WTC11 (cell line): ENCODE measurements around the gene ENAH. TPM values are rescaled to one million over a fixed set of nuclear protein-coding genes. Genes with fewer than 3 reads are reported as not detected.

Experiments
- ATAC-seq: fragments of 200-7000 bp; cut with Tn5 transposase; 2 replicates; pipeline ENCODE4 v1.10.0; 2021; ENCODE audit warnings: mild to moderate bottlenecking, moderate library complexity
- CTCF ChIA-PET: fragments of 300-600 bp; sonication (Branson Sonifier 250); formaldehyde crosslinking; loops from one replicate; lab custom pipeline; 2021; ENCODE audit warnings: antibody characterized with exemption; lab: Charles Lee
- POLR2A ChIA-PET: fragments of 350-600 bp; sonication (Branson Sonifier 250); formaldehyde crosslinking; loops from one replicate; lab custom pipeline; 2021; ENCODE audit warnings: antibody characterized with exemption; lab: Charles Lee
- DNase-seq: peaks from one replicate; pipeline ENCODE4 v3.0.0; 2021; ENCODE audit warnings: low spot score
- H3K27ac Mint-ChIP-seq: 2 replicates; pipeline ENCODE4 v1.8.0; 2021; ENCODE audit warnings: mixed read lengths
- H3K27me3 Mint-ChIP-seq: 2 replicates; pipeline ENCODE4 v1.8.0; 2021; ENCODE audit warnings: low read depth, mild to moderate bottlenecking, moderate library complexity, mixed read lengths
- H3K36me3 Mint-ChIP-seq: 2 replicates; pipeline ENCODE4 v1.8.0; 2021; ENCODE audit warnings: mixed read lengths
- H3K4me1 Mint-ChIP-seq: 2 replicates; pipeline ENCODE4 v1.8.0; 2022; ENCODE audit warnings: mixed read lengths
- H3K4me3 Mint-ChIP-seq: 2 replicates; pipeline ENCODE4 v1.8.0; 2021; ENCODE audit warnings: mild to moderate bottlenecking, moderate library complexity, mixed read lengths
- H3K9me3 Mint-ChIP-seq: 2 replicates; pipeline ENCODE4 v1.8.0; 2021; ENCODE audit warnings: mixed read lengths
- ATF1 ChIP-seq: sonication (generic); formaldehyde crosslinking; IDR thresholded peaks from 2 replicates; pipeline ENCODE4 v1.8.1; 2023; ENCODE audit warnings: mild to moderate bottlenecking, moderate library complexity, missing genetic modification reagents
- CREB1 ChIP-seq: sonication (generic); formaldehyde crosslinking; IDR thresholded peaks from 2 replicates; pipeline ENCODE4 v1.8.0; 2023; ENCODE audit warnings: mild to moderate bottlenecking, missing genetic modification reagents
- CREM ChIP-seq: sonication (generic); formaldehyde crosslinking; IDR thresholded peaks from 2 replicates; pipeline ENCODE4 v1.8.1; 2022; ENCODE audit warnings: mild to moderate bottlenecking, missing genetic modification reagents, moderate library complexity
- EMX1 ChIP-seq: fragments of 250-450 bp; sonication (Bioruptor Pico); IDR thresholded peaks from 2 replicates; pipeline ENCODE4 v1.8.0; 2021; ENCODE audit warnings: mild to moderate bottlenecking
- ESRRA ChIP-seq: sonication (generic); formaldehyde crosslinking; IDR thresholded peaks from 2 replicates; pipeline ENCODE4 v1.8.1; 2022; ENCODE audit warnings: mild to moderate bottlenecking, missing genetic modification reagents, borderline replicate concordance
- FOXP1 ChIP-seq: sonication (generic); formaldehyde crosslinking; IDR thresholded peaks from 2 replicates; pipeline ENCODE4 v1.8.0; 2022; ENCODE audit warnings: missing genetic modification reagents, mild to moderate bottlenecking, moderate library complexity, borderline replicate concordance
- GTF2I ChIP-seq: fragments of 250-450 bp; sonication (Bioruptor Pico); conservative IDR thresholded peaks from 2 replicates; pipeline ENCODE4 v1.4.0; 2021; ENCODE audit warnings: mild to moderate bottlenecking
- JAZF1 ChIP-seq: fragments of 250-450 bp; sonication (Bioruptor Pico); IDR thresholded peaks from 2 replicates; pipeline ENCODE4 v1.9.0; 2021; ENCODE audit warnings: moderate library complexity, mild to moderate bottlenecking, inconsistent platforms
- MXD4 ChIP-seq: fragments of 250-450 bp; sonication (Bioruptor Pico); IDR thresholded peaks from 2 replicates; pipeline ENCODE4 v1.8.0; 2021; ENCODE audit warnings: mild to moderate bottlenecking, moderate library complexity, borderline replicate concordance
- MYBL2 ChIP-seq: sonication (generic); formaldehyde crosslinking; IDR thresholded peaks from 2 replicates; pipeline ENCODE4 v1.8.1; 2023; ENCODE audit warnings: mild to moderate bottlenecking, moderate library complexity, missing genetic modification reagents
- NFE2L1 ChIP-seq: sonication (generic); formaldehyde crosslinking; IDR thresholded peaks from 2 replicates; pipeline ENCODE4 v1.8.1; 2023; ENCODE audit warnings: missing genetic modification reagents
- PRRX2 ChIP-seq: fragments of 250-450 bp; sonication (Bioruptor Pico); IDR thresholded peaks from 2 replicates; pipeline ENCODE4 v1.8.0; 2021; ENCODE audit warnings: mild to moderate bottlenecking
- SMAD4 ChIP-seq: sonication (generic); formaldehyde crosslinking; IDR thresholded peaks from 2 replicates; pipeline ENCODE4 v1.8.0; 2022; ENCODE audit warnings: mild to moderate bottlenecking, missing genetic modification reagents
- SOX15 ChIP-seq: fragments of 250-450 bp; sonication (Bioruptor Pico); IDR thresholded peaks from 2 replicates; pipeline ENCODE4 v1.9.0; 2021; ENCODE audit warnings: mild to moderate bottlenecking
- SP1 ChIP-seq: sonication (generic); formaldehyde crosslinking; conservative IDR thresholded peaks from 2 replicates; pipeline ENCODE4 v1.8.1; 2022; ENCODE audit warnings: missing genetic modification reagents
- TCF7 ChIP-seq: sonication (generic); formaldehyde crosslinking; IDR thresholded peaks from 2 replicates; pipeline ENCODE4 v1.8.0; 2022; ENCODE audit warnings: mild to moderate bottlenecking, low read depth, missing genetic modification reagents, moderate library complexity
- TEAD4 ChIP-seq: sonication (generic); formaldehyde crosslinking; IDR thresholded peaks from 2 replicates; pipeline ENCODE4 v1.8.0; 2022; ENCODE audit warnings: mild to moderate bottlenecking, missing genetic modification reagents
- ZNF263 ChIP-seq: sonication (generic); formaldehyde crosslinking; IDR thresholded peaks from 2 replicates; pipeline ENCODE4 v1.8.1; 2022; ENCODE audit warnings: low read depth, mild to moderate bottlenecking, moderate library complexity, missing genetic modification reagents
- ZNF317 ChIP-seq: sonication (generic); formaldehyde crosslinking; IDR thresholded peaks from 2 replicates; pipeline ENCODE4 v1.8.1; 2023; ENCODE audit warnings: low read depth, mild to moderate bottlenecking, moderate library complexity, missing genetic modification reagents, borderline replicate concordance
- ZNF671 ChIP-seq: fragments of 250-450 bp; sonication (Bioruptor Pico); IDR thresholded peaks from 2 replicates; pipeline ENCODE4 v1.8.0; 2021; ENCODE audit warnings: mild to moderate bottlenecking
- total RNA-seq: library from RNA; stranded (reverse); gene quantifications from 3 replicates; pipeline ENCODE4 v1.2.3, GENCODE V29; 2021
- TF ChIP-seq, protein P1 (sequence below): sonication (generic); formaldehyde crosslinking; IDR thresholded peaks from 2 replicates; pipeline ENCODE4 v1.8.0; 2023; ENCODE audit warnings: missing genetic modification reagents
- TF ChIP-seq, protein P2 (sequence below): sonication (generic); formaldehyde crosslinking; IDR thresholded peaks from 2 replicates; pipeline ENCODE4 v1.8.1; 2023; ENCODE audit warnings: mild to moderate bottlenecking, missing genetic modification reagents, moderate library complexity
- TF ChIP-seq, protein P3 (sequence below): sonication (generic); formaldehyde crosslinking; conservative IDR thresholded peaks from 2 replicates; pipeline ENCODE4 v1.8.1; 2023; ENCODE audit warnings: mild to moderate bottlenecking, low read depth, missing genetic modification reagents, moderate library complexity
- TF ChIP-seq, protein P4 (sequence below): fragments of 200-600 bp; IDR thresholded peaks from 2 replicates; pipeline ENCODE4 v1.8.0; 2022; ENCODE audit warnings: antibody characterized with exemption
- TF ChIP-seq, protein P5 (sequence below): fragments of 250-450 bp; sonication (Bioruptor Pico); IDR thresholded peaks from 2 replicates; pipeline ENCODE4 v1.9.0; 2021; ENCODE audit warnings: mild to moderate bottlenecking

The ENAH gene
- total RNA-seq, 1 experiment from 2014 or later, result 227 TPM

DNA sequence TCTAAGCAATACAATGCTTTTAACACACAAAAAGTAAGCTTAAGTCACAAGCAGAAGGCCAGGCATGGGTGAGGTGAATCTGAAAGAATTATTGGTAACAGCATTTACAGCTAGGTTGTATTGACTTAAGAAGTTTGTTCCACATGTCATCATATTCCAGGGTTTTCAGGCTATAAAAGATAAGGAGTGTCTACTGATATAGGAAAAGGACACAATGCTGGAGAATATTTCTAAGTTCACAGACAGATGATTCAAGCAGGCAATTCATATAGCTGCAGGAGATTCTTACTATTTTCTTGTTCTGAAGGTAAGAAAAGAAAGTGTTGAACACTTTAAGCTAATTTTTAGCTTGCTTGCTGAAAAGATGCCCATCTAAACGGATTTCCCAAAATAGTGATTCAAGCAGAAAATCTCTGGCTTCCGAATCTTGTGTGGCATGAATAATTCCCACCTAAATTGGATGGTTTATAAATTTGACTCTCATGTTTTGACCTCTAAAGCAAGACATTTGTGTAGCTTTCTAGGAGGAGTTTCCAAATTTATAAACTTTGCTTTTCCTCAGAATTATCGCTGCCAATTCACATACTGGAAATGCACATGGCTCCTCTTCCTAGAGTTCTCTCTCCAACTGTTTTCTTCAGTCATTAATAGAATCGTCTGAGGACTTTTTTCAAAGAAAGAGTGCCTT, 129.5 kb downstream of the ENAH start (continued):
- TF ChIP-seq NFE2L1 (CRISPR knock-in tag) (no peak), MYBL2 (CRISPR knock-in tag) (no peak), TEAD4 (no peak), TCF7 (CRISPR knock-in tag) (no peak)
- TF ChIP-seq, protein P1, sequence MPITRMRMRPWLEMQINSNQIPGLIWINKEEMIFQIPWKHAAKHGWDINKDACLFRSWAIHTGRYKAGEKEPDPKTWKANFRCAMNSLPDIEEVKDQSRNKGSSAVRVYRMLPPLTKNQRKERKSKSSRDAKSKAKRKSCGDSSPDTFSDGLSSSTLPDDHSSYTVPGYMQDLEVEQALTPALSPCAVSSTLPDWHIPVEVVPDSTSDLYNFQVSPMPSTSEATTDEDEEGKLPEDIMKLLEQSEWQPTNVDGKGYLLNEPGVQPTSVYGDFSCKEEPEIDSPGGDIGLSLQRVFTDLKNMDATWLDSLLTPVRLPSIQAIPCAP, result no peak
- TF ChIP-seq, protein P2, sequence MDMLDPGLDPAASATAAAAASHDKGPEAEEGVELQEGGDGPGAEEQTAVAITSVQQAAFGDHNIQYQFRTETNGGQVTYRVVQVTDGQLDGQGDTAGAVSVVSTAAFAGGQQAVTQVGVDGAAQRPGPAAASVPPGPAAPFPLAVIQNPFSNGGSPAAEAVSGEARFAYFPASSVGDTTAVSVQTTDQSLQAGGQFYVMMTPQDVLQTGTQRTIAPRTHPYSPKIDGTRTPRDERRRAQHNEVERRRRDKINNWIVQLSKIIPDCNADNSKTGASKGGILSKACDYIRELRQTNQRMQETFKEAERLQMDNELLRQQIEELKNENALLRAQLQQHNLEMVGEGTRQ (CRISPR knock-in tag), result no peak

DNA sequence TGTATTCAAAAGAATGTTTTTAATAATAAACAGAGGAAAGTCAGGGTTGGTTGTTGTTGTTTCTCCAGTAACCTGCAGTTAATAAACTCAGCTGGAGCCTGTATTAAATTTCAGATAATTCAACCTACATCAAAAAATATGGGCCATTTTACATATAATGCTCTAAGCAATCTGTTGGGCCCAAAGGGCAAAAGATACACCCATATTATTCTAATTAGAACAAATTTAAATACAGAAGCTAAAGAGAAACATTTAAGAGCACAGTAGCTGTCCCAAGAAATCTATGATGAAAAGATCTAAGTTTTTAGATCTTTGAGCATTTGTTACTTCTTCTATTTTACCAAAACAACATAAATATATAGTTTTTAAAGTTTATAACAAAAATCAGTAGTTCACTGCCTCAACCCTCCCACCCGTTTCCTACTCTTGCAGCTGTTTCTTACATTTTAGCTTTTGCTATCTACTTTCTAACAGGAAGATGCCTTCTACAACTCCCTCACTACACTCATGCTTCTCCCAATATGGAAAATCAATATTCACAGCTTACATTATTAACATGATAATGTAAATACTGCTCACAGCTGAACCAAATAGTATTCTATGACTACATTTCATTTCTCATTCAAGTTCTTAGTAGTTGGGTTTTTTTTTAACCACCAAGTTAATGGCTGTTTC, 130.2 kb downstream of the ENAH start:
- ChIA-PET POLR2A (interaction anchor here (0.6 to 1.6 kb wide), 3 partner anchors 130 to 471 kb away, joined by 3 read pairs; partner anchors contain the start of gene ENAH), CTCF (interaction anchor here (1.0 to 1.4 kb wide), 3 partner anchors 42 to 323 kb away, joined by 3 to 5 read pairs (median 4); no protein-coding TSS in a partner anchor)
- H3K4me1 Mint-ChIP-seq, result peaks cover 48% of the 10 kb centered on the region
- TF ChIP-seq, protein P3, sequence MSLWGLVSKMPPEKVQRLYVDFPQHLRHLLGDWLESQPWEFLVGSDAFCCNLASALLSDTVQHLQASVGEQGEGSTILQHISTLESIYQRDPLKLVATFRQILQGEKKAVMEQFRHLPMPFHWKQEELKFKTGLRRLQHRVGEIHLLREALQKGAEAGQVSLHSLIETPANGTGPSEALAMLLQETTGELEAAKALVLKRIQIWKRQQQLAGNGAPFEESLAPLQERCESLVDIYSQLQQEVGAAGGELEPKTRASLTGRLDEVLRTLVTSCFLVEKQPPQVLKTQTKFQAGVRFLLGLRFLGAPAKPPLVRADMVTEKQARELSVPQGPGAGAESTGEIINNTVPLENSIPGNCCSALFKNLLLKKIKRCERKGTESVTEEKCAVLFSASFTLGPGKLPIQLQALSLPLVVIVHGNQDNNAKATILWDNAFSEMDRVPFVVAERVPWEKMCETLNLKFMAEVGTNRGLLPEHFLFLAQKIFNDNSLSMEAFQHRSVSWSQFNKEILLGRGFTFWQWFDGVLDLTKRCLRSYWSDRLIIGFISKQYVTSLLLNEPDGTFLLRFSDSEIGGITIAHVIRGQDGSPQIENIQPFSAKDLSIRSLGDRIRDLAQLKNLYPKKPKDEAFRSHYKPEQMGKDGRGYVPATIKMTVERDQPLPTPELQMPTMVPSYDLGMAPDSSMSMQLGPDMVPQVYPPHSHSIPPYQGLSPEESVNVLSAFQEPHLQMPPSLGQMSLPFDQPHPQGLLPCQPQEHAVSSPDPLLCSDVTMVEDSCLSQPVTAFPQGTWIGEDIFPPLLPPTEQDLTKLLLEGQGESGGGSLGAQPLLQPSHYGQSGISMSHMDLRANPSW (CRISPR knock-in tag), result no peak
- no peak for TF ChIP-seq GTF2I (CRISPR knock-in tag)
- TF ChIP-seq MXD4, result no peak
- TF ChIP-seq ATF1 (CRISPR knock-in tag), result no peak
- TF ChIP-seq, protein P4, sequence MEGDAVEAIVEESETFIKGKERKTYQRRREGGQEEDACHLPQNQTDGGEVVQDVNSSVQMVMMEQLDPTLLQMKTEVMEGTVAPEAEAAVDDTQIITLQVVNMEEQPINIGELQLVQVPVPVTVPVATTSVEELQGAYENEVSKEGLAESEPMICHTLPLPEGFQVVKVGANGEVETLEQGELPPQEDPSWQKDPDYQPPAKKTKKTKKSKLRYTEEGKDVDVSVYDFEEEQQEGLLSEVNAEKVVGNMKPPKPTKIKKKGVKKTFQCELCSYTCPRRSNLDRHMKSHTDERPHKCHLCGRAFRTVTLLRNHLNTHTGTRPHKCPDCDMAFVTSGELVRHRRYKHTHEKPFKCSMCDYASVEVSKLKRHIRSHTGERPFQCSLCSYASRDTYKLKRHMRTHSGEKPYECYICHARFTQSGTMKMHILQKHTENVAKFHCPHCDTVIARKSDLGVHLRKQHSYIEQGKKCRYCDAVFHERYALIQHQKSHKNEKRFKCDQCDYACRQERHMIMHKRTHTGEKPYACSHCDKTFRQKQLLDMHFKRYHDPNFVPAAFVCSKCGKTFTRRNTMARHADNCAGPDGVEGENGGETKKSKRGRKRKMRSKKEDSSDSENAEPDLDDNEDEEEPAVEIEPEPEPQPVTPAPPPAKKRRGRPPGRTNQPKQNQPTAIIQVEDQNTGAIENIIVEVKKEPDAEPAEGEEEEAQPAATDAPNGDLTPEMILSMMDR, result no peak
- TF ChIP-seq, protein P1, result no peak
- no peak for TF ChIP-seq PRRX2
- TF ChIP-seq ZNF317 (CRISPR knock-in tag), result no peak
- TF ChIP-seq ZNF671 (CRISPR knock-in tag), result no peak
- no peak for TF ChIP-seq SP1 (CRISPR knock-in tag)
- no peak for TF ChIP-seq JAZF1
- no peak for TF ChIP-seq SMAD4 (CRISPR knock-in tag)
- no peak for TF ChIP-seq FOXP1 (CRISPR knock-in tag)
- no peak for TF ChIP-seq SOX15 (CRISPR knock-in tag)
- no peak for TF ChIP-seq ZNF263 (CRISPR knock-in tag)
- TF ChIP-seq ESRRA (CRISPR knock-in tag), result no peak
- TF ChIP-seq, protein P5, sequence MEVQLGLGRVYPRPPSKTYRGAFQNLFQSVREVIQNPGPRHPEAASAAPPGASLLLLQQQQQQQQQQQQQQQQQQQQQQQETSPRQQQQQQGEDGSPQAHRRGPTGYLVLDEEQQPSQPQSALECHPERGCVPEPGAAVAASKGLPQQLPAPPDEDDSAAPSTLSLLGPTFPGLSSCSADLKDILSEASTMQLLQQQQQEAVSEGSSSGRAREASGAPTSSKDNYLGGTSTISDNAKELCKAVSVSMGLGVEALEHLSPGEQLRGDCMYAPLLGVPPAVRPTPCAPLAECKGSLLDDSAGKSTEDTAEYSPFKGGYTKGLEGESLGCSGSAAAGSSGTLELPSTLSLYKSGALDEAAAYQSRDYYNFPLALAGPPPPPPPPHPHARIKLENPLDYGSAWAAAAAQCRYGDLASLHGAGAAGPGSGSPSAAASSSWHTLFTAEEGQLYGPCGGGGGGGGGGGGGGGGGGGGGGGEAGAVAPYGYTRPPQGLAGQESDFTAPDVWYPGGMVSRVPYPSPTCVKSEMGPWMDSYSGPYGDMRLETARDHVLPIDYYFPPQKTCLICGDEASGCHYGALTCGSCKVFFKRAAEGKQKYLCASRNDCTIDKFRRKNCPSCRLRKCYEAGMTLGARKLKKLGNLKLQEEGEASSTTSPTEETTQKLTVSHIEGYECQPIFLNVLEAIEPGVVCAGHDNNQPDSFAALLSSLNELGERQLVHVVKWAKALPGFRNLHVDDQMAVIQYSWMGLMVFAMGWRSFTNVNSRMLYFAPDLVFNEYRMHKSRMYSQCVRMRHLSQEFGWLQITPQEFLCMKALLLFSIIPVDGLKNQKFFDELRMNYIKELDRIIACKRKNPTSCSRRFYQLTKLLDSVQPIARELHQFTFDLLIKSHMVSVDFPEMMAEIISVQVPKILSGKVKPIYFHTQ, result no peak
- no peak for TF ChIP-seq CREB1
- no peak for TF ChIP-seq EMX1
- TF ChIP-seq CREM (CRISPR knock-in tag), result no peak
- peaks cover 5% of the 10 kb centered on the region; the same call in 1 of the 2 replicates for H3K9me3 Mint-ChIP-seq
- H3K27me3 Mint-ChIP-seq, result no peaks in the 10 kb centered on the region
- ATAC-seq (no peak), DNase-seq (no peak)
- peak overlapping the region; percentile 59 for H3K27ac Mint-ChIP-seq
- peaks cover 12% of the 10 kb centered on the region for H3K36me3 Mint-ChIP-seq
- no peak overlapping the region for H3K4me3 Mint-ChIP-seq
